Astrocyte (in vitro differentiated cells and primary cell): ENCODE results near the gene ULK4. TPM values are rescaled to one million over a fixed set of nuclear protein-coding genes. Genes with fewer than 3 reads are reported as not detected.

Source experiments
- DNase-seq: peaks from one replicate; pipeline ENCODE4 v3.0.0-alpha.2; 2010; ENCODE audit warnings: low read depth
- FAIRE-seq: peaks from 2 replicates; lab custom pipeline; 2011; peaks lifted over from hg19 to GRCh38; lab: Jason Lieb, UNC
- H2AFZ ChIP-seq: 2 replicates; pipeline ENCODE4 v1.6.0; 2012; ENCODE audit warnings: low read depth, low read length, inconsistent platforms
- H3K27ac ChIP-seq: 2 replicates; pipeline ENCODE4 v1.5.1; 2011; ENCODE audit warnings: low read depth, low read length, inconsistent platforms
- H3K27me3 ChIP-seq: 2 replicates; pipeline ENCODE4 v1.6.0; 2011; ENCODE audit warnings: low read length, inconsistent platforms; ENCODE audit not compliant: insufficient read depth
- H3K36me3 ChIP-seq: 2 replicates; pipeline ENCODE4 v1.5.1; 2011; ENCODE audit warnings: low read length, inconsistent platforms; ENCODE audit not compliant: insufficient read depth
- H3K4me1 ChIP-seq: 2 replicates; pipeline ENCODE4 v1.5.1; 2011; ENCODE audit warnings: low read length, inconsistent platforms; ENCODE audit not compliant: insufficient read depth
- H3K4me2 ChIP-seq: 2 replicates; pipeline ENCODE4 v1.6.0; 2012; ENCODE audit warnings: low read length, inconsistent platforms
- H3K4me3 ChIP-seq: 2 replicates; pipeline ENCODE4 v1.5.1; 2011; ENCODE audit warnings: low read depth, mild to moderate bottlenecking, low read length, inconsistent platforms; ENCODE audit not compliant: insufficient read depth
- H3K79me2 ChIP-seq: 2 replicates; pipeline ENCODE4 v1.6.0; 2012; ENCODE audit warnings: mild to moderate bottlenecking, low read length, inconsistent platforms; ENCODE audit not compliant: insufficient read depth
- H3K9ac ChIP-seq: 2 replicates; pipeline ENCODE4 v1.6.0; 2012; ENCODE audit warnings: mild to moderate bottlenecking, low read length, inconsistent platforms
- H3K9me3 ChIP-seq: 2 replicates; pipeline ENCODE4 v1.5.1; 2012; ENCODE audit warnings: low read depth, mild to moderate bottlenecking, low read length, inconsistent platforms; ENCODE audit not compliant: insufficient read depth
- H4K20me1 ChIP-seq: 2 replicates; pipeline ENCODE4 v1.6.0; 2012; ENCODE audit warnings: low read length, inconsistent platforms; ENCODE audit not compliant: insufficient read depth
- H3K27ac Mint-ChIP-seq: one replicate; pipeline ENCODE4 v1.8.0; 2021; ENCODE audit warnings: mild to moderate bottlenecking, mixed read lengths; ENCODE audit not compliant: unreplicated experiment
- H3K27me3 Mint-ChIP-seq: one replicate; pipeline ENCODE4 v1.8.0; 2021; ENCODE audit warnings: low read depth, mixed read lengths; ENCODE audit not compliant: unreplicated experiment
- H3K36me3 Mint-ChIP-seq: one replicate; pipeline ENCODE4 v1.8.0; 2021; ENCODE audit warnings: low read depth, mixed read lengths; ENCODE audit not compliant: unreplicated experiment
- H3K4me1 Mint-ChIP-seq: one replicate; pipeline ENCODE4 v1.8.0; 2021; ENCODE audit warnings: low read depth, mixed read lengths; ENCODE audit not compliant: unreplicated experiment
- H3K4me3 Mint-ChIP-seq: one replicate; pipeline ENCODE4 v1.8.0; 2021; ENCODE audit warnings: mild to moderate bottlenecking, moderate library complexity, mixed read lengths; ENCODE audit not compliant: unreplicated experiment
- H3K9me3 Mint-ChIP-seq: one replicate; pipeline ENCODE4 v1.8.0; 2021; ENCODE audit warnings: mild to moderate bottlenecking, mixed read lengths; ENCODE audit not compliant: unreplicated experiment
- EZH2 ChIP-seq: IDR thresholded peaks from 2 replicates; pipeline ENCODE4 v1.6.1; 2012; ENCODE audit warnings: mild to moderate bottlenecking, low read length, inconsistent platforms; ENCODE audit not compliant: insufficient read depth
- total RNA-seq: library from RNA; stranded (reverse); gene quantifications from 2 replicates; pipeline ENCODE4 v1.2.1, GENCODE V29; 2021
- TF ChIP-seq, protein P1 (sequence below): IDR thresholded peaks from 2 replicates; pipeline ENCODE4 v1.5.1; 2011; ENCODE audit warnings: low read depth, mild to moderate bottlenecking, inconsistent platforms, low read length, moderate library complexity; ENCODE audit not compliant: insufficient read depth

ULK4 gene
- total RNA-seq, 1 donor from 2014 or later, result 6.6 TPM

DNA sequence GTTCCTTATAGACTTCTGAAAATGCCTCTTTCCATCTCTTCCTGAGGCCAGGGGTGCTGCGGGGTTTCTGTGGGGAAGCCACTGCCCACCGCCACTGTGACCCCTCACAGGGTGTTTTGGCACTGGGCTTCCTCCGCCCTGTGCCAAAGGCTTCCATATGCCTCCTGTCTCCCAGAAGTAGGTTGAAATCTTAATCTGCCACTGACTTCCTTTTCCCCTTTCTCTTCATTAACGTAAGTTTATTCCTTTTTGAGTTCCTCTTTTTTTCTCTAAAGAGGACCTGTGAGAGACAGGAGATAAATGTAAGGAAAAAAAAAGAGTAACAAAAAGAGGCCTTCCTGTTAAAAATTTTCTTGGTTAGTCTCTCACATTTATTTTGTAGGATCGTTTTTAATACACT lies 542.1 kb downstream of the ULK4 start:
- no peaks in the 10 kb centered on the region for H3K36me3 ChIP-seq
- H3K4me3 ChIP-seq, result no peak overlapping the region
- no peaks in the 10 kb centered on the region for H4K20me1 ChIP-seq
- no peak for FAIRE-seq
- Mint-ChIP-seq H3K27ac (no peak overlapping the region), H3K27me3 (peaks cover 2% of the 10 kb centered on the region), H3K4me3 (no peak overlapping the region), H3K4me1 (peaks cover 14% of the 10 kb centered on the region), H3K36me3 (no peaks in the 10 kb centered on the region), H3K9me3 (no peaks in the 10 kb centered on the region)
- H3K9me3 ChIP-seq, result no peaks in the 10 kb centered on the region
- no peaks in the 10 kb centered on the region for H3K79me2 ChIP-seq
- no peak for TF ChIP-seq EZH2
- TF ChIP-seq, protein P1, sequence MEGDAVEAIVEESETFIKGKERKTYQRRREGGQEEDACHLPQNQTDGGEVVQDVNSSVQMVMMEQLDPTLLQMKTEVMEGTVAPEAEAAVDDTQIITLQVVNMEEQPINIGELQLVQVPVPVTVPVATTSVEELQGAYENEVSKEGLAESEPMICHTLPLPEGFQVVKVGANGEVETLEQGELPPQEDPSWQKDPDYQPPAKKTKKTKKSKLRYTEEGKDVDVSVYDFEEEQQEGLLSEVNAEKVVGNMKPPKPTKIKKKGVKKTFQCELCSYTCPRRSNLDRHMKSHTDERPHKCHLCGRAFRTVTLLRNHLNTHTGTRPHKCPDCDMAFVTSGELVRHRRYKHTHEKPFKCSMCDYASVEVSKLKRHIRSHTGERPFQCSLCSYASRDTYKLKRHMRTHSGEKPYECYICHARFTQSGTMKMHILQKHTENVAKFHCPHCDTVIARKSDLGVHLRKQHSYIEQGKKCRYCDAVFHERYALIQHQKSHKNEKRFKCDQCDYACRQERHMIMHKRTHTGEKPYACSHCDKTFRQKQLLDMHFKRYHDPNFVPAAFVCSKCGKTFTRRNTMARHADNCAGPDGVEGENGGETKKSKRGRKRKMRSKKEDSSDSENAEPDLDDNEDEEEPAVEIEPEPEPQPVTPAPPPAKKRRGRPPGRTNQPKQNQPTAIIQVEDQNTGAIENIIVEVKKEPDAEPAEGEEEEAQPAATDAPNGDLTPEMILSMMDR, result no peak
- H3K4me2 ChIP-seq, result peak overlapping the region; percentile 49
- no peak for DNase-seq
- H2AFZ ChIP-seq, result no peak overlapping the region
- H3K9ac ChIP-seq, result peak overlapping the region; percentile 10
- H3K4me1 ChIP-seq, result peaks cover 8% of the 10 kb centered on the region
- peaks cover 7% of the 10 kb centered on the region for H3K27me3 ChIP-seq
- H3K27ac ChIP-seq, result no peak overlapping the region

GRCh38 chr3:41418961-41419691 lies 542.8 kb downstream of the ULK4 start:
- no peak overlapping the region for H3K4me3 ChIP-seq
- Mint-ChIP-seq H3K36me3 (no peaks in the 10 kb centered on the region), H3K4me1 (peaks cover 14% of the 10 kb centered on the region), H3K27me3 (peaks cover 2% of the 10 kb centered on the region), H3K27ac (no peak overlapping the region), H3K9me3 (no peaks in the 10 kb centered on the region), H3K4me3 (no peak overlapping the region)
- TF ChIP-seq, protein P1, result no peak
- TF ChIP-seq EZH2, result no peak
- no peak overlapping the region for H2AFZ ChIP-seq
- peaks cover 7% of the 10 kb centered on the region for H3K27me3 ChIP-seq
- H3K36me3 ChIP-seq, result no peaks in the 10 kb centered on the region
- H3K4me2 ChIP-seq, result peak overlapping the region; percentile 49
- peak; percentile 58 for FAIRE-seq
- no peaks in the 10 kb centered on the region for H3K79me2 ChIP-seq
- H3K9me3 ChIP-seq, result no peaks in the 10 kb centered on the region
- peak overlapping the region; percentile 10 for H3K9ac ChIP-seq
- no peak overlapping the region for H3K27ac ChIP-seq
- peaks cover 8% of the 10 kb centered on the region for H3K4me1 ChIP-seq
- H4K20me1 ChIP-seq, result no peaks in the 10 kb centered on the region
- DNase-seq, result peak; percentile 56

DNA sequence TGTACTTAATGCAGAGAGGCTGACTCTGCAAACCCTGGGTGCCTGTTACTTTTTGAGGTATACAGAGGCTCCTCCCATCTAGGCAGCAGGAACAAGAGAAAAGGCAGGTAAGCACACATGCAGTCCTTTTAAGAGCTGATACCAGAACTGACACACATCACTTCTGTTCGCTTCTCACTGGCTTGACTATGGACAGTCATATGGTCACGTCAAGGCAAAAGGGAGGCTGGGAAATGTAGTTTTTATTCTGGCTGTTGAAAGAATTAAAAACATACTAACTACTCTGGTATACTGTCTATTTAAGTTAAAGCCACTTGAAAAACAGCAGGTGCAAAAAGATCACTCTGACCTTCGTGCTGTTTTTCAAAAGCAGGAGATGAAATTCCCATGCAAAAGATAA lies 544.3 kb downstream of the ULK4 start:
- H3K4me2 ChIP-seq, result no peak overlapping the region
- no peaks in the 10 kb centered on the region for H3K9me3 Mint-ChIP-seq
- no peak overlapping the region for H2AFZ ChIP-seq
- H3K27me3 ChIP-seq, result peaks cover 7% of the 10 kb centered on the region
- TF ChIP-seq, protein P1, result no peak
- peaks cover 8% of the 10 kb centered on the region for H3K4me1 ChIP-seq
- no peak for FAIRE-seq
- H3K27ac Mint-ChIP-seq, result no peak overlapping the region
- no peak overlapping the region for H3K9ac ChIP-seq
- no peak overlapping the region for H3K4me3 ChIP-seq
- H3K36me3 ChIP-seq, result no peaks in the 10 kb centered on the region
- no peak for DNase-seq
- peaks cover 14% of the 10 kb centered on the region for H3K4me1 Mint-ChIP-seq
- H3K9me3 ChIP-seq, result no peaks in the 10 kb centered on the region
- H3K36me3 Mint-ChIP-seq, result no peaks in the 10 kb centered on the region
- no peak overlapping the region for H3K27ac ChIP-seq
- no peaks in the 10 kb centered on the region for H3K79me2 ChIP-seq
- no peak overlapping the region for H3K4me3 Mint-ChIP-seq
- peaks cover 2% of the 10 kb centered on the region for H3K27me3 Mint-ChIP-seq
- H4K20me1 ChIP-seq, result no peaks in the 10 kb centered on the region
